SK-N-MC (cell line): ENCODE data around the gene HIVEP2.

Experiments used
- EZH2 ChIP-seq: fragments of 200-600 bp; sonication (generic); IDR thresholded peaks from one replicate; pipeline ENCODE4 v1.6.1; 2017; ENCODE audit warnings: antibody characterized with exemption
- POLR2AphosphoS5 ChIP-seq: IDR thresholded peaks from 2 replicates; pipeline ENCODE4 v1.6.1; 2012; ENCODE audit warnings: mild to moderate bottlenecking, low read depth, low read length, borderline replicate concordance

DNA sequence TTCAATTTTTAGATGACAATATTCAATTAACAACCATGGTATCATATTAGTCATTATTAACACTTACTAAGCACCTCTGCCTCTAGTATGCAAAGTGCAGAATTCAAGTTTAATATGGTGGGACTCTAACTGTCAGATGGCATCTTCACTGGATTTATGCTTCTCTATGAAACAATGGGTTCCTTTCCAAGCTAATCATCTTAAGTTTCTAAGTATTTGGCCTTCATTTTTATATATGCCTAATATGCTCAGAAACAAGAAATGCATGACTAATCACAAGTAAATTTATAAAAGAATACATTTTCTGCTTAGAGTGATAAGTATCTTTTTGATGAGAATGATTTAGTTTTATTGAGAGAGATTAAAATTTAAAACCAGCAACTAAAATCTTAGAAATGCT, 144.7 kb downstream of the HIVEP2 start:
- TF ChIP-seq POLR2AphosphoS5 (no peak), EZH2 (no peak)
